ENCODE measurements around the gene ZNF398.

Gene ZNF398

DNA sequence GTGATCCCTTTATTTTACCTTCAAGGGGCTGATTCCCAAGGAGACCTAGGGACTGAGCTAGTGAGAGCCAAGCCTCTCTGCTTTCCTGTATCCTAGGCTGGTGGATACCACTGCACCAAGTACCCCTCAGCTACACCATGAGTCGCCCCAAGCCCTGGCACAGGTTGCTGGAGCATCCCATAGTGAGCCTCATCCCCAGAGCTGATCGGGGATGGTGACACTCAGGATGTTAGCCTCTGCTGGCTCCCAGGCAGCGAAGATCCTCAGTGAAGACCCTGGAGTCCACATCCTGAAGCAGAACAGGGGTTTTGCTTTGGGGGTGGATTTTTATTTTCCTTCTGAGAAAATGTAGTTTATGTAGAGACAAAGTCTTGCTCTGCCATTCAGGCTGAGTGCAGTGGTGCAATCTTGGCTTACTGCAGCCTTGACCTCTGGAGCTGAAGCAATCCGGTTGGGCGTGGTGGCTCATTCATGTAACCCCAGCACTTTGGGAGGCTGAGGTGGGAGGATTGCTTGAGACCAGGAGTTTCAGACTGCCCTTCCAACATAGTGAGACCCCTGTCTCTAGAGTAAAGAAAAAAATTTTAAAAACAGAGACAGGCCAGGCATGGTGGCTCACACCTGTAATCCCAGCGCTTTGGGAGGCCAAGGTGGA, 79.7 kb downstream of the ZNF398 start:
- TF ChIP-seq, protein P1, sequence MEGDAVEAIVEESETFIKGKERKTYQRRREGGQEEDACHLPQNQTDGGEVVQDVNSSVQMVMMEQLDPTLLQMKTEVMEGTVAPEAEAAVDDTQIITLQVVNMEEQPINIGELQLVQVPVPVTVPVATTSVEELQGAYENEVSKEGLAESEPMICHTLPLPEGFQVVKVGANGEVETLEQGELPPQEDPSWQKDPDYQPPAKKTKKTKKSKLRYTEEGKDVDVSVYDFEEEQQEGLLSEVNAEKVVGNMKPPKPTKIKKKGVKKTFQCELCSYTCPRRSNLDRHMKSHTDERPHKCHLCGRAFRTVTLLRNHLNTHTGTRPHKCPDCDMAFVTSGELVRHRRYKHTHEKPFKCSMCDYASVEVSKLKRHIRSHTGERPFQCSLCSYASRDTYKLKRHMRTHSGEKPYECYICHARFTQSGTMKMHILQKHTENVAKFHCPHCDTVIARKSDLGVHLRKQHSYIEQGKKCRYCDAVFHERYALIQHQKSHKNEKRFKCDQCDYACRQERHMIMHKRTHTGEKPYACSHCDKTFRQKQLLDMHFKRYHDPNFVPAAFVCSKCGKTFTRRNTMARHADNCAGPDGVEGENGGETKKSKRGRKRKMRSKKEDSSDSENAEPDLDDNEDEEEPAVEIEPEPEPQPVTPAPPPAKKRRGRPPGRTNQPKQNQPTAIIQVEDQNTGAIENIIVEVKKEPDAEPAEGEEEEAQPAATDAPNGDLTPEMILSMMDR (IDR thresholded peaks at IDR 0.05; ENCODE audit: control extremely low read depth, extremely low read depth, low read depth, missing control alignments) = no peak
- CTCF ChIA-PET = interaction anchor here (1.5 kb wide), 1 partner anchor 13 kb away, joined by 3 read pairs; no protein-coding TSS in a partner anchor
- POLR2A ChIA-PET = no interaction called here
- no peak for DNase-seq (ENCODE audit: extremely low spot score)

DNA sequence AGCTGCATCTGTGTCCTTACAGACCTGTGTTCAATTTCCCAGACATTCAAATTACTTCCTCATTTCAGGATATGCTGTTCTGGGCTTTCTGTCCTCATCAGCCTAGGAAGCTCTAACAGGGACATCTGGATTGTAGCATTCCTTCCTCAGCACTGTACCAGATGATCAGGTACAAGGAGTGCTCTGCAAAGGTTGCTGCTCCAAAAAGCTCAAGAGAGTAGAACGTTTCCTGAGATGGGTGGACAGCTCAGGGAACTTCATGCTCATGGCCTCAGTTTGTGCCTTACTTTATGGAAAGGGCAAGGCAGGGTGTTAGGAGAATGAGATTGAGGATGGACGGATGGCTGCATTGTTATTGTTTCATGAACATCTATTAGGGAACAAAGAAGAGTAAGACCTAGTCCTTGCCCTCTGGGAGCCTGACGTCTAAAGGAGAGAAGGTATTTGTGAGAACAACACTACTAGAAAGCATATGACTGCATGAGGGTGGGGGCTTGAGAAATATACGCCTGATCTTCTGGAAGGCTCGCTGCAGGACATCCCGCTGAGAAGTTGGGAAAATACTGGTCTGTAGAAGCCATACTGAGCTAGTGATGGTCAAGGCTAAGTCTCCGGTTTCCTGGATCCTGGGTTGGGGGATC, 81.7 kb downstream of the ZNF398 start:
- TF ChIP-seq, protein P1 (IDR thresholded peaks at IDR 0.05; ENCODE audit: control extremely low read depth, extremely low read depth, low read depth, missing control alignments) = no peak
- ChIA-PET CTCF (interaction anchor here (1.2 to 1.4 kb wide), 2 partner anchors 12 to 34 kb away, joined by 4 to 5 read pairs; partner anchors contain the start of gene ZNF282), POLR2A (no interaction called here)
- no peak for DNase-seq (ENCODE audit: extremely low spot score)

DNA sequence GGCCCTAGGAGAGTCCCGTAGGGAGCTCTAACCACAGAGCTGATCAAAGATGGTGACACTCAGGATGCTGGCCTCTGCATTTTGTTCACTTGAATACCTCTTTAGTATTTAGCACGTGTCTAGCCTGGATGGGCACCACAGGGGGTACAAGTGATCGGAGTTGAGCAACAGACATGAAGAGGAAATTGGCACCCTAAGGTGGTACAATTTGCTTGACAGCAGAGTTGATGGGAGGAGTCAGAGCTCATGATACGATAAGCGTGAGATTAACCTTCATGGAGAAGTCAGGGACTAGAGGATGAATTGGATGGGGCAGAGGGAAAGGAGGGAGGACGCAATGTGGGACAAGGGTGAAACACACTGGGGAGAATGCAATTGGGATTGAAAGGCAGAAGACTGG, 82.3 kb downstream of the ZNF398 start:
- TF ChIP-seq, protein P1 (IDR thresholded peaks at IDR 0.05; ENCODE audit: control extremely low read depth, extremely low read depth, low read depth, missing control alignments) = no peak
- ChIA-PET POLR2A (no interaction called here), CTCF (interaction anchor here (1.2 to 1.4 kb wide), 2 partner anchors 11 to 34 kb away, joined by 4 to 5 read pairs; partner anchors contain the start of gene ZNF282)
- DNase-seq (ENCODE audit: extremely low spot score) = no peak

DNA sequence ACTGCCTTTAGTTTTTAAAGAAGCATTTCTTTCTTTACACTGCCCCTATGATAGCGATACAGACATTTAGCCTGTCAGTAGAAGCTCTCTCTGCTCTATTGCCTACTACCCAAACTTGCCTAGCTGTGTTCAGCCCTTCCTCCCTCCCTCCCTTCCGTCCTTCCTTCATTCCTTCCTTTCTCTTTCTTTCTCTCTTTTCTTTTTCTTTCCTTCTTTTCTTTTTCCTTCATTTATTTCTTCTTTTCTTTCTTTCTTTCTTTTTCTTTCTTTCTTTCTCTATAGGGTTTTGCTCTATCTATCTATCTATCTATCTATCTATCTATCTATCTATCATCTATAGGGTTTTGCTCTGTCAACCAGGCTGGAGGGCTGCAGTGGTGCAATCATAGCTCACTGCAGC, 85.1 kb downstream of the ZNF398 start:
- TF ChIP-seq, protein P1 (IDR thresholded peaks at IDR 0.05; ENCODE audit: control extremely low read depth, extremely low read depth, low read depth, missing control alignments) = no peak
- ChIA-PET CTCF (interaction anchor here (0.9 to 2.0 kb wide), 4 partner anchors 29 to 85 kb away, joined by 3 to 8 read pairs (median 3); partner anchors contain the start of genes ZNF398 and ZNF783), POLR2A (interaction anchor here (0.7 kb wide), 1 partner anchor 355 kb away, joined by 4 read pairs; no protein-coding TSS in a partner anchor)
- DNase-seq (ENCODE audit: extremely low spot score) = no peak

Data from GM10248 (cell line).